ENCODE results near the gene CTAG1A. TPM values are rescaled to one million over a fixed set of nuclear protein-coding genes. Genes with fewer than 3 reads are reported as not detected.

The CTAG1A gene
- total and polyA plus RNA-seq, 9 of the 15 experiments (the other 6 are each of a cell fraction or from before 2014, with no cell fraction given), result 0.32 TPM; not detected in 8

GRCh38 chrX:154603438-154604430 lies 18.8 kb downstream of the CTAG1A start:
- Histone ChIP-seq H3K79me2 (ENCODE audit: control insufficient read depth, insufficient read depth, low read length) (no peaks in the 10 kb centered on the region), H3K9me3 (replicated peaks; ENCODE audit: control insufficient read depth, insufficient read depth, low read depth, low read length) (no peaks in the 10 kb centered on the region), H3K9ac (ENCODE audit: insufficient read depth in 1 of 2, low read depth in 2 of 2, low read length in 2 of 2) (peak overlapping the region in 1 of 2 experiments; percentile 7; a peak in 1 of 4 replicates), H3K36me3 (ENCODE audit: control insufficient read depth, insufficient read depth, low read length) (no peaks in the 10 kb centered on the region), H3K27ac (ENCODE audit: extremely low read depth, low read depth, low read length) (no peak overlapping the region), H3K9me1 (ENCODE audit: control insufficient read depth, insufficient read depth, low read length) (no peaks in the 10 kb centered on the region), H3K27me3 (ENCODE audit: control insufficient read depth in 2 of 2, insufficient read depth in 2 of 2, low read length in 2 of 2) (peaks cover 20 to 55% of the 10 kb centered on the region in 2 experiments; a peak in 4 of 5 replicates), H2AFZ (ENCODE audit: low read depth, low read length) (no peak overlapping the region), H3K4me1 (replicated peaks in 1 of 2; ENCODE audit: control insufficient read depth in 2 of 2, insufficient read depth in 2 of 2, low read length in 2 of 2) (peaks cover 0 to 9% of the 10 kb centered on the region in 2 experiments; a peak in 2 of 5 replicates), H3K4me2 (ENCODE audit: insufficient read depth, low read length) (no peak overlapping the region), H3K4me3 (no peak overlapping the region), H4K20me1 (replicated peaks; ENCODE audit: control insufficient read depth, insufficient read depth, low read length) (no peaks in the 10 kb centered on the region; the same call in 1 of the 2 replicates)
- ChIA-PET CTCF (ENCODE audit: low intra/inter-chr PET ratio) (no interaction called here), POLR2A (no interaction called here)
- DNase-seq (ENCODE audit: extremely low read depth in 1 of 4, low spot score in 3 of 4), result no peak
- in situ Hi-C loops (cut with MboI), result no loop called here
- intact Hi-C loops (cut with micrococcal nuclease), result no loop called here
- no TSS peak for BruUV-seq (replicated peaks)
- WGBS (ENCODE audit: insufficient coverage, low coverage, missing lambda C conversion rate), result 6% methylated on average over 11 of the region's 13 CpGs
- FAIRE-seq, result no peak
- ATAC-seq, result no peak
- TF ChIP-seq ATF3 (IDR thresholded peaks at IDR 0.05) (peak; percentile 29), ATF3 (CRISPR knock-in tag; conservative IDR thresholded peaks at IDR 0.05) (no peak), NCOA6 (IDR thresholded peaks at IDR 0.05) (no peak)
